Measurements from ENCODE around the gene C3orf80.

Gene C3orf80

GRCh38 chr3:160193644-160194192, 31.5 kb upstream of the C3orf80 start:
- TF ChIP-seq, protein P1, sequence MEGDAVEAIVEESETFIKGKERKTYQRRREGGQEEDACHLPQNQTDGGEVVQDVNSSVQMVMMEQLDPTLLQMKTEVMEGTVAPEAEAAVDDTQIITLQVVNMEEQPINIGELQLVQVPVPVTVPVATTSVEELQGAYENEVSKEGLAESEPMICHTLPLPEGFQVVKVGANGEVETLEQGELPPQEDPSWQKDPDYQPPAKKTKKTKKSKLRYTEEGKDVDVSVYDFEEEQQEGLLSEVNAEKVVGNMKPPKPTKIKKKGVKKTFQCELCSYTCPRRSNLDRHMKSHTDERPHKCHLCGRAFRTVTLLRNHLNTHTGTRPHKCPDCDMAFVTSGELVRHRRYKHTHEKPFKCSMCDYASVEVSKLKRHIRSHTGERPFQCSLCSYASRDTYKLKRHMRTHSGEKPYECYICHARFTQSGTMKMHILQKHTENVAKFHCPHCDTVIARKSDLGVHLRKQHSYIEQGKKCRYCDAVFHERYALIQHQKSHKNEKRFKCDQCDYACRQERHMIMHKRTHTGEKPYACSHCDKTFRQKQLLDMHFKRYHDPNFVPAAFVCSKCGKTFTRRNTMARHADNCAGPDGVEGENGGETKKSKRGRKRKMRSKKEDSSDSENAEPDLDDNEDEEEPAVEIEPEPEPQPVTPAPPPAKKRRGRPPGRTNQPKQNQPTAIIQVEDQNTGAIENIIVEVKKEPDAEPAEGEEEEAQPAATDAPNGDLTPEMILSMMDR (IDR thresholded peaks at IDR 0.05): no peak
- H3K27ac ChIP-seq: no peak overlapping the region

DNA sequence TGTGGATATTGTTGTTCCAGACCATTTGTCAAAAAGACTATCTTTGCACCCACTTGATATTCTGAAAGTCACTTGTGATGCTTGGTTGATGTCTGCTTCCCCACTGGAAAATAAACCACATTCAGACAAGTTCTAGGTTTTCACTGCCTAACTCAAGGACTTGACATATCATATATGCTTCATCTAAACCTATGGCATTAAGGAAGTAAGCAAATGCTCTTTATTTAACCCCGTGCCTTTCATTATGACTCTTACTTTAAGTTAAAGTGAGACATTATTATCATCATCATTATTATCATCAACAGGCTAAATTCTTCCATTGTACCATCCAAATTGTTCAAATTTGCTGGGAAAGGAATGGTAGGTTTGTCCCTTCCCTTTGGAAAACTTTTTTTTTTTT, 30.8 kb upstream of the C3orf80 start:
- Histone ChIP-seq H3K27me3 (no peaks in the 10 kb centered on the region), H3K4me3 (ENCODE audit: low read depth in 1 of 2, low read length in 1 of 2) (no peak overlapping the region), H3K36me3 (no peaks in the 10 kb centered on the region), H3K4me1 (ENCODE audit: control insufficient read depth in 1 of 2, insufficient read depth in 1 of 2, low read depth in 1 of 2, low read length in 1 of 2) (no peaks in the 10 kb centered on the region), H3K9me3 (no peaks in the 10 kb centered on the region), H3K27ac (no peak overlapping the region)
- TF ChIP-seq, protein P1 (IDR thresholded peaks at IDR 0.05): no peak

More at GRCh38 chr3:160193644-160194192, 31.5 kb upstream of the C3orf80 start:
- no peaks in the 10 kb centered on the region for H3K36me3 ChIP-seq
- H3K4me3 ChIP-seq (ENCODE audit: low read depth in 1 of 2, low read length in 1 of 2): no peak overlapping the region
- no peaks in the 10 kb centered on the region for H3K9me3 ChIP-seq
- no peaks in the 10 kb centered on the region for H3K4me1 ChIP-seq (ENCODE audit: control insufficient read depth in 1 of 2, insufficient read depth in 1 of 2, low read depth in 1 of 2, low read length in 1 of 2)
- no peaks in the 10 kb centered on the region for H3K27me3 ChIP-seq

DNA sequence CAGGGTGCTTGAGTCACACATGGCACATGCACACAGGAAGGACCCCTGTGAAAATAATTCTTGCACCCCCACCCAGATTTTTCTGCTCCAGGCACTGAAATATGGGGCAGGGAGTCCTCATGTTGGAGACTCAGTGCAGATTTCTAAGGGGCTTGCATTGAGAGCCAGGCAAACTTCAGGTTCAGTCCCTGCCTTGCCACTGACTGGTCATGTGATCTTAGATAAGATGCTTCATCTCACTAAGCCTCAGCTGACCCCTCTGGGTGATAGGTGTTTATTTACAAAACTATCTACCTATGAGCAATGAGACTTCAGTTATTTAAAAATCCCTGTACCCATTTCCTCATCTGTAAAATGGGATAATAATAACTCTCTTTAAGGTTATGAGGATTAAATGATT, 30.1 kb upstream of the C3orf80 start:
- Histone ChIP-seq H3K36me3 (no peaks in the 10 kb centered on the region), H3K27me3 (no peaks in the 10 kb centered on the region), H3K4me1 (ENCODE audit: control insufficient read depth in 1 of 2, insufficient read depth in 1 of 2, low read depth in 1 of 2, low read length in 1 of 2) (no peaks in the 10 kb centered on the region), H3K27ac (no peak overlapping the region), H3K9me3 (no peaks in the 10 kb centered on the region), H3K4me3 (ENCODE audit: low read depth in 1 of 2, low read length in 1 of 2) (no peak overlapping the region)
- TF ChIP-seq, protein P1 (IDR thresholded peaks at IDR 0.05): no peak

GRCh38 chr3:160196511-160197104, 28.6 kb upstream of the C3orf80 start:
- Histone ChIP-seq H3K36me3 (no peaks in the 10 kb centered on the region), H3K27ac (no peak overlapping the region), H3K4me1 (ENCODE audit: control insufficient read depth in 1 of 2, insufficient read depth in 1 of 2, low read depth in 1 of 2, low read length in 1 of 2) (no peaks in the 10 kb centered on the region), H3K27me3 (no peaks in the 10 kb centered on the region), H3K4me3 (ENCODE audit: low read depth in 1 of 2, low read length in 1 of 2) (no peak overlapping the region), H3K9me3 (no peaks in the 10 kb centered on the region)
- TF ChIP-seq, protein P1 (IDR thresholded peaks at IDR 0.05): no peak

DNA sequence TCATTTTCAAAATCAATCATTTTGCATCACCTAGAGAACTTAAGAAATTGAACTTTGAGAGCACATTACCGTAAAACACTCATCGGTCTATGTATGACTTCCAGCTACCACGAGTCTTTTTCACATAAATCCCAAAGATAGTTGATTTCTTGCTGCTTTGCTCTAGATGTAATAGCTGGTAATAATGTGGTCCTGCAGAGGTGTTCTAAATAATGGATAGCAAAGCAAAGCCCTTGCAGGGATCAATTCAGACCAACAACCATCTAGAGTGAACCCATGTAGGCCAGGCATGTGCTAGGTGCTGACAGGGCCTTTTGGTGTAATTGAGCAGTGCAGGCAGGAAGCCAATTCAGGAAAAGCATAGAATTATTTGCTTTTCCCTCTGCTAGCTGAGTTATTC, 26.1 kb upstream of the C3orf80 start:
- Histone ChIP-seq H3K36me3 (no peaks in the 10 kb centered on the region), H3K4me3 (ENCODE audit: low read depth in 1 of 2, low read length in 1 of 2) (no peak overlapping the region), H3K27ac (no peak overlapping the region), H3K4me1 (ENCODE audit: control insufficient read depth in 1 of 2, insufficient read depth in 1 of 2, low read depth in 1 of 2, low read length in 1 of 2) (no peaks in the 10 kb centered on the region), H3K9me3 (no peaks in the 10 kb centered on the region), H3K27me3 (no peaks in the 10 kb centered on the region)
- TF ChIP-seq, protein P1 (IDR thresholded peaks at IDR 0.05): no peak

Data from neutrophil (primary cell).